HL-60 (cell line): ENCODE data around the gene FRMD8.

Experiments
- DNase-seq, 2 experiments: peaks; one replicate each; pipeline ENCODE4 v3.0.0-alpha.2; 2010 to 2020; ENCODE audit warnings: low read depth in 1 of 2, low spot score in 1 of 2
- H3K27ac ChIP-seq: fragments of 250-450 bp; sonication (Bioruptor Pico); replicated peaks from 2 replicates; pipeline ENCODE4 v1.5.1; 2020; ENCODE audit warnings: mild to moderate bottlenecking, moderate library complexity
- H3K27me3 ChIP-seq: fragments of 250-450 bp; sonication (Bioruptor Pico); 2 replicates; pipeline ENCODE4 v1.5.1; 2021; ENCODE audit warnings: mild to moderate bottlenecking, moderate library complexity; ENCODE audit not compliant: insufficient read depth, poor library complexity, severe bottlenecking
- H3K4me3 ChIP-seq: replicated peaks from 2 replicates; pipeline ENCODE4 v1.5.1; 2011; ENCODE audit warnings: mild to moderate bottlenecking, control low read depth, low read length; ENCODE audit not compliant: insufficient read depth
- GABPA ChIP-seq: IDR thresholded peaks from 2 replicates; pipeline ENCODE4 v1.6.1; 2012; ENCODE audit warnings: low read depth
- POLR2AphosphoS5 ChIP-seq: IDR thresholded peaks from 2 replicates; pipeline ENCODE4 v1.6.1; 2012; ENCODE audit warnings: low read depth
- SPI1 ChIP-seq: IDR thresholded peaks from 2 replicates; pipeline ENCODE4 v1.6.1; 2012; ENCODE audit warnings: low read depth, mild to moderate bottlenecking, borderline replicate concordance
- TF ChIP-seq, protein P1 (sequence below): IDR thresholded peaks from 2 replicates; pipeline ENCODE4 v1.6.1; 2012; ENCODE audit warnings: low read depth; ENCODE audit not compliant: insufficient replicate concordance
- TF ChIP-seq, protein P2 (sequence below): IDR thresholded peaks from one replicate; pipeline ENCODE4 v1.5.1; 2011; ENCODE audit warnings: low read length, control low read depth, inconsistent platforms; ENCODE audit not compliant: insufficient read depth

The FRMD8 gene

DNA sequence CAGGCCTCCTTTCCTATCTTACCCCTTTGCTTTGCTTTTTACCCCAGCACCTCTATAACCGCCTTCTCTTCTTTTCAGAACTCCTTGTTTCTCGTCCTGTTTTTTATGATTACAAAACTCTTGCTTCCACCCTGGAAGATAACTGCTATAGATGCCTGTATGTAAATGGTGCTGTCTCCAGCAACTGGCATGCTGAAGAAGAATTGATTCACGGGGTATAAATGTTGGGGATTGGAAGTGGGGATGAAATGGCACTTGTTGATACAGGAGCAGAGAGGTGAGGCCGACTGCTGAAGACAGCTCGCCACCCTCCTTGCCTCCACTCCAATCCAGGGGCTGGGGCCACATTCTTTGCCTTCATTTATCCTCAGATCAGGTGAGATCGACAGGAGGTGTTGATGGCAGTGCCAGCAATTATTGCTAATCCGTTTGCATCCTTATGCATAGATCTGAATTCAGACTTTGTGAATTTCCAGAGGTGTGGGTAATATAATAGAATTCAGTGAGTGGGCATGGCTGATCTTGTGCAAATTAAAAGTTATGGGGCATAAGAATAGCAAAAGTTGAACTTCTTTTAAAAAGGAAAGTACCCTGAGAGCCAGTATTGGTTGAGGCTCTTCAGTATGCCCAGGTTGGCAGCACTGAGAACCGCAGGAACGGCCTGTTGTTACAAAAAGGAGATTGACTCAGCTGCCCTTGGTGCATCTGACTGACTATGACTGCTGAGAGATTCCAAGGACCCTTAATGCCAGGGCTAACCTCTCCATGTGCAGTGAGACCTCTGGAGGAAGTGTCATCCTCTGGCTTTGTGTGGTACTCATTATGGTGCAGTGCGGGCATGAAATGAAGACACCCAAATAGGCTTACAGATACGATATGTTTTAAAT, 41.5 kb downstream of the FRMD8 start:
- DNase-seq: peak; percentile 48 to 52
- Histone ChIP-seq H3K27me3 (no peaks in the 10 kb centered on the region), H3K4me3 (no peak overlapping the region), H3K27ac (peak overlapping the region; percentile 100)
- TF ChIP-seq GABPA: no peak
- TF ChIP-seq SPI1: 0 out of 2 replicates have a peak, but pooled peaks have one; percentile 7
- TF ChIP-seq, protein P1, sequence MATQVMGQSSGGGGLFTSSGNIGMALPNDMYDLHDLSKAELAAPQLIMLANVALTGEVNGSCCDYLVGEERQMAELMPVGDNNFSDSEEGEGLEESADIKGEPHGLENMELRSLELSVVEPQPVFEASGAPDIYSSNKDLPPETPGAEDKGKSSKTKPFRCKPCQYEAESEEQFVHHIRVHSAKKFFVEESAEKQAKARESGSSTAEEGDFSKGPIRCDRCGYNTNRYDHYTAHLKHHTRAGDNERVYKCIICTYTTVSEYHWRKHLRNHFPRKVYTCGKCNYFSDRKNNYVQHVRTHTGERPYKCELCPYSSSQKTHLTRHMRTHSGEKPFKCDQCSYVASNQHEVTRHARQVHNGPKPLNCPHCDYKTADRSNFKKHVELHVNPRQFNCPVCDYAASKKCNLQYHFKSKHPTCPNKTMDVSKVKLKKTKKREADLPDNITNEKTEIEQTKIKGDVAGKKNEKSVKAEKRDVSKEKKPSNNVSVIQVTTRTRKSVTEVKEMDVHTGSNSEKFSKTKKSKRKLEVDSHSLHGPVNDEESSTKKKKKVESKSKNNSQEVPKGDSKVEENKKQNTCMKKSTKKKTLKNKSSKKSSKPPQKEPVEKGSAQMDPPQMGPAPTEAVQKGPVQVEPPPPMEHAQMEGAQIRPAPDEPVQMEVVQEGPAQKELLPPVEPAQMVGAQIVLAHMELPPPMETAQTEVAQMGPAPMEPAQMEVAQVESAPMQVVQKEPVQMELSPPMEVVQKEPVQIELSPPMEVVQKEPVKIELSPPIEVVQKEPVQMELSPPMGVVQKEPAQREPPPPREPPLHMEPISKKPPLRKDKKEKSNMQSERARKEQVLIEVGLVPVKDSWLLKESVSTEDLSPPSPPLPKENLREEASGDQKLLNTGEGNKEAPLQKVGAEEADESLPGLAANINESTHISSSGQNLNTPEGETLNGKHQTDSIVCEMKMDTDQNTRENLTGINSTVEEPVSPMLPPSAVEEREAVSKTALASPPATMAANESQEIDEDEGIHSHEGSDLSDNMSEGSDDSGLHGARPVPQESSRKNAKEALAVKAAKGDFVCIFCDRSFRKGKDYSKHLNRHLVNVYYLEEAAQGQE: no peak
- TF ChIP-seq, protein P2, sequence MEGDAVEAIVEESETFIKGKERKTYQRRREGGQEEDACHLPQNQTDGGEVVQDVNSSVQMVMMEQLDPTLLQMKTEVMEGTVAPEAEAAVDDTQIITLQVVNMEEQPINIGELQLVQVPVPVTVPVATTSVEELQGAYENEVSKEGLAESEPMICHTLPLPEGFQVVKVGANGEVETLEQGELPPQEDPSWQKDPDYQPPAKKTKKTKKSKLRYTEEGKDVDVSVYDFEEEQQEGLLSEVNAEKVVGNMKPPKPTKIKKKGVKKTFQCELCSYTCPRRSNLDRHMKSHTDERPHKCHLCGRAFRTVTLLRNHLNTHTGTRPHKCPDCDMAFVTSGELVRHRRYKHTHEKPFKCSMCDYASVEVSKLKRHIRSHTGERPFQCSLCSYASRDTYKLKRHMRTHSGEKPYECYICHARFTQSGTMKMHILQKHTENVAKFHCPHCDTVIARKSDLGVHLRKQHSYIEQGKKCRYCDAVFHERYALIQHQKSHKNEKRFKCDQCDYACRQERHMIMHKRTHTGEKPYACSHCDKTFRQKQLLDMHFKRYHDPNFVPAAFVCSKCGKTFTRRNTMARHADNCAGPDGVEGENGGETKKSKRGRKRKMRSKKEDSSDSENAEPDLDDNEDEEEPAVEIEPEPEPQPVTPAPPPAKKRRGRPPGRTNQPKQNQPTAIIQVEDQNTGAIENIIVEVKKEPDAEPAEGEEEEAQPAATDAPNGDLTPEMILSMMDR: no peak
- peak; percentile 89 for TF ChIP-seq POLR2AphosphoS5

DNA sequence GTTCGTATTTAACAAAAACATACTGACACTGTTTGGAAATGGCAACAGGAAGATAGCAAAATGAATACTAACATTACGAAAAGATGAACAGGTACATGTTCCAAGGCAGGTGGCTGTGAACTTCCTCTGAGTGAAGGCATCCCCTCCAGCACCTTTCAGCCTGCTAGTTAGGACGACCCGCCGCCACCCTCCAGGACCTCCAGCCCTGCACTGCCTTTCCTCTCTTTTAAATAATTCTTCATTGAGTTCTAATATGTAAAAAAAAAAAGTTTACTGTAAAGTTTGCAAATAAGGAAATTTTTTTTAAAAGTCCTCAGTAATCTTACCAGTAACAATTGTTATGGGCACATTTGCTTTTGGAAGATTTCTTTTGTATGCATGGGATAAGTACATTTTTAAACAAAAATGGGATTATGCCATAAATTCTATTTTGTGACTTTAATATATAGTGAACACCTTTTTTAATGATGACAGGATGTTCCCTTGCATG, 42.2 kb downstream of the FRMD8 start:
- Histone ChIP-seq H3K27ac (peak overlapping the region; percentile 100), H3K27me3 (no peaks in the 10 kb centered on the region), H3K4me3 (no peak overlapping the region)
- TF ChIP-seq, protein P2: no peak
- TF ChIP-seq POLR2AphosphoS5 (peak; percentile 81), SPI1 (0 out of 2 replicates have a peak, but pooled peaks have one; percentile 0)
- TF ChIP-seq, protein P1: no peak
- no peak for DNase-seq

DNA sequence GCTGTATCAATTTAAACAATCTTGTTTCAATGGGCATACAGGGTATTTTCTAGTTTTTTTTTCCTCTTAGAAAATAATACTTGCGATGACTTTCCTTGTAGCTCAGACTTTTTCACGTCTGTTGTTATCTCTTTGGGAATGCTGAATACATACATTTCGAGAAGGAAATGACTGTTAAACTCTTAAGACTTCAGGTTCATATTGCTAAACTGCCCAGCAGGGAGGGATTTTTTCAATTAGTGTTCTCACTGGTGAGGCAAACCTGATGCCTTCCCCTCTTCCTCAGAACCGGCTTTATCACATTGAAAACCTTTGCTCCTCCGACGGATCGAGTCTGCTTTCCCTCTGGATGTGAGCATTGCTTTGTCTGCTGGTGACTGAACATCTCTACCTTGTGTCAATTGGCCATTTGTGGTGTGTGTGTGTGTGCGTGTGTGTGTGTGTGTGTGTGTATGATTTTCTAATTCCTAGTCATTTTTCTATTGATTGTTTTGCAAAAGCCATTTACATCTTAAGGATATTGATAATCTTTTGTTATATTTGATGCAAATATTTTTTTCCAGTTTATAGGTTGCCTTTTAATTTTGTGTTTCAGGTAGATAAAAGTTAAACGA, 42.7 kb downstream of the FRMD8 start:
- no peak for TF ChIP-seq GABPA
- peak; percentile 86 for TF ChIP-seq POLR2AphosphoS5
- Histone ChIP-seq H3K27ac (peak overlapping the region; percentile 100), H3K27me3 (no peaks in the 10 kb centered on the region), H3K4me3 (no peak overlapping the region)
- DNase-seq: peak; percentile 42 to 49
